ENCODE data around the gene FGF16.

DNA sequence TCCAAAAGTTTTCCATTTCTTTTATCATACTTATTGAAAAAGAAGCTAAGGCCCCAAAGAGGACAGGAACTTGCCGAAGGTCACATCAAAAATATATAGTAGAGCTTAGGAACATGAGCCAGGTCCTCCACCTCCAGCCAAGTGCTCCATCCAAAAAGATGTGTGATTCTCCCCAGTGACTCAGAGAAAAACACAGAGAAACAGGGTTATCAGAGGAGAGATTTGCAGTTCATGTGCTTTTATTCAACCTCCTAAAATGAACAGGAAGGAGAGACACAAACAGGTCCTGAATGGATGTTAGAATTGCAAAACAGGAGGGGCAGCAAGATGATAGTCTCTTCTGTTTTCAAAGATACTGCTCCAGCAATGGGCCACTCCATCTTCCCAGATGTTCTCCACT is 19.6 kb upstream of the FGF16 start:
- TF ChIP-seq, protein P1, sequence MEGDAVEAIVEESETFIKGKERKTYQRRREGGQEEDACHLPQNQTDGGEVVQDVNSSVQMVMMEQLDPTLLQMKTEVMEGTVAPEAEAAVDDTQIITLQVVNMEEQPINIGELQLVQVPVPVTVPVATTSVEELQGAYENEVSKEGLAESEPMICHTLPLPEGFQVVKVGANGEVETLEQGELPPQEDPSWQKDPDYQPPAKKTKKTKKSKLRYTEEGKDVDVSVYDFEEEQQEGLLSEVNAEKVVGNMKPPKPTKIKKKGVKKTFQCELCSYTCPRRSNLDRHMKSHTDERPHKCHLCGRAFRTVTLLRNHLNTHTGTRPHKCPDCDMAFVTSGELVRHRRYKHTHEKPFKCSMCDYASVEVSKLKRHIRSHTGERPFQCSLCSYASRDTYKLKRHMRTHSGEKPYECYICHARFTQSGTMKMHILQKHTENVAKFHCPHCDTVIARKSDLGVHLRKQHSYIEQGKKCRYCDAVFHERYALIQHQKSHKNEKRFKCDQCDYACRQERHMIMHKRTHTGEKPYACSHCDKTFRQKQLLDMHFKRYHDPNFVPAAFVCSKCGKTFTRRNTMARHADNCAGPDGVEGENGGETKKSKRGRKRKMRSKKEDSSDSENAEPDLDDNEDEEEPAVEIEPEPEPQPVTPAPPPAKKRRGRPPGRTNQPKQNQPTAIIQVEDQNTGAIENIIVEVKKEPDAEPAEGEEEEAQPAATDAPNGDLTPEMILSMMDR (IDR thresholded peaks at IDR 0.05), result no peak
- TF ChIP-seq CHD2 (IDR thresholded peaks at IDR 0.05; ENCODE audit: low read length, partially characterized antibody) (no peak), TAF1 (IDR thresholded peaks at IDR 0.05; ENCODE audit: borderline replicate concordance, low read depth, low read length) (no peak), MXI1 (IDR thresholded peaks at IDR 0.05; ENCODE audit: low read depth, low read length) (no peak)
- TF ChIP-seq, protein P2, sequence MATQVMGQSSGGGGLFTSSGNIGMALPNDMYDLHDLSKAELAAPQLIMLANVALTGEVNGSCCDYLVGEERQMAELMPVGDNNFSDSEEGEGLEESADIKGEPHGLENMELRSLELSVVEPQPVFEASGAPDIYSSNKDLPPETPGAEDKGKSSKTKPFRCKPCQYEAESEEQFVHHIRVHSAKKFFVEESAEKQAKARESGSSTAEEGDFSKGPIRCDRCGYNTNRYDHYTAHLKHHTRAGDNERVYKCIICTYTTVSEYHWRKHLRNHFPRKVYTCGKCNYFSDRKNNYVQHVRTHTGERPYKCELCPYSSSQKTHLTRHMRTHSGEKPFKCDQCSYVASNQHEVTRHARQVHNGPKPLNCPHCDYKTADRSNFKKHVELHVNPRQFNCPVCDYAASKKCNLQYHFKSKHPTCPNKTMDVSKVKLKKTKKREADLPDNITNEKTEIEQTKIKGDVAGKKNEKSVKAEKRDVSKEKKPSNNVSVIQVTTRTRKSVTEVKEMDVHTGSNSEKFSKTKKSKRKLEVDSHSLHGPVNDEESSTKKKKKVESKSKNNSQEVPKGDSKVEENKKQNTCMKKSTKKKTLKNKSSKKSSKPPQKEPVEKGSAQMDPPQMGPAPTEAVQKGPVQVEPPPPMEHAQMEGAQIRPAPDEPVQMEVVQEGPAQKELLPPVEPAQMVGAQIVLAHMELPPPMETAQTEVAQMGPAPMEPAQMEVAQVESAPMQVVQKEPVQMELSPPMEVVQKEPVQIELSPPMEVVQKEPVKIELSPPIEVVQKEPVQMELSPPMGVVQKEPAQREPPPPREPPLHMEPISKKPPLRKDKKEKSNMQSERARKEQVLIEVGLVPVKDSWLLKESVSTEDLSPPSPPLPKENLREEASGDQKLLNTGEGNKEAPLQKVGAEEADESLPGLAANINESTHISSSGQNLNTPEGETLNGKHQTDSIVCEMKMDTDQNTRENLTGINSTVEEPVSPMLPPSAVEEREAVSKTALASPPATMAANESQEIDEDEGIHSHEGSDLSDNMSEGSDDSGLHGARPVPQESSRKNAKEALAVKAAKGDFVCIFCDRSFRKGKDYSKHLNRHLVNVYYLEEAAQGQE (IDR thresholded peaks at IDR 0.05; ENCODE audit: low read depth, low read length), result no peak
